ENCODE data around the gene REXO1.

REXO1 gene

GRCh38 chr19:1896508-1896907 is 48.2 kb upstream of the REXO1 start:
- CTCF ChIA-PET = interaction anchor here (0.6 kb wide), 1 partner anchor 419 kb away, joined by 8 read pairs; no protein-coding TSS in a partner anchor
- POLR2A ChIA-PET = interaction anchor here (0.6 to 1.2 kb wide), 2 partner anchors 9 to 398 kb away, joined by 3 to 6 read pairs; partner anchors contain the start of genes ADAT3 and SCAMP4
- TF ChIP-seq IKZF3 (tag by site-specific recombination; IDR thresholded peaks at IDR 0.05) (no peak), GLI2 (tag by site-specific recombination; IDR thresholded peaks at IDR 0.05; ENCODE audit: borderline replicate concordance, low read depth) (no peak)
- H3K4me1 ChIP-seq (ENCODE audit: control insufficient read depth, insufficient read depth, low read length) = no peaks in the 10 kb centered on the region; the same call in 1 of the 2 replicates
- H3K27ac ChIP-seq (ENCODE audit: extremely low read depth, low read depth, low read length) = no peak overlapping the region
- H3K4me3 ChIP-seq (ENCODE audit: low read depth, low read length) = no peak overlapping the region
- H3K9me3 ChIP-seq (ENCODE audit: control insufficient read depth, insufficient read depth, low read depth, low read length) = no peaks in the 10 kb centered on the region
- no peaks in the 10 kb centered on the region for H3K36me3 ChIP-seq (ENCODE audit: control insufficient read depth in 2 of 2, insufficient read depth in 1 of 2, low read length in 2 of 2)

GRCh38 chr19:1893791-1894190 is 45.5 kb upstream of the REXO1 start:
- H3K27ac ChIP-seq (ENCODE audit: extremely low read depth, low read depth, low read length) = no peak overlapping the region
- POLR2A ChIA-PET = no interaction called here
- CTCF ChIA-PET = no interaction called here

GRCh38 chr19:1889907-1890306 is 41.6 kb upstream of the REXO1 start:
- H3K36me3 ChIP-seq (ENCODE audit: control insufficient read depth in 2 of 2, insufficient read depth in 1 of 2, low read length in 2 of 2) = no peaks in the 10 kb centered on the region
- POLR2A ChIA-PET = no interaction called here
- H3K4me3 ChIP-seq (ENCODE audit: low read depth, low read length) = no peak overlapping the region
- no peaks in the 10 kb centered on the region; the same call in 1 of the 2 replicates for H3K4me1 ChIP-seq (ENCODE audit: control insufficient read depth, insufficient read depth, low read length)
- TF ChIP-seq, protein P1, sequence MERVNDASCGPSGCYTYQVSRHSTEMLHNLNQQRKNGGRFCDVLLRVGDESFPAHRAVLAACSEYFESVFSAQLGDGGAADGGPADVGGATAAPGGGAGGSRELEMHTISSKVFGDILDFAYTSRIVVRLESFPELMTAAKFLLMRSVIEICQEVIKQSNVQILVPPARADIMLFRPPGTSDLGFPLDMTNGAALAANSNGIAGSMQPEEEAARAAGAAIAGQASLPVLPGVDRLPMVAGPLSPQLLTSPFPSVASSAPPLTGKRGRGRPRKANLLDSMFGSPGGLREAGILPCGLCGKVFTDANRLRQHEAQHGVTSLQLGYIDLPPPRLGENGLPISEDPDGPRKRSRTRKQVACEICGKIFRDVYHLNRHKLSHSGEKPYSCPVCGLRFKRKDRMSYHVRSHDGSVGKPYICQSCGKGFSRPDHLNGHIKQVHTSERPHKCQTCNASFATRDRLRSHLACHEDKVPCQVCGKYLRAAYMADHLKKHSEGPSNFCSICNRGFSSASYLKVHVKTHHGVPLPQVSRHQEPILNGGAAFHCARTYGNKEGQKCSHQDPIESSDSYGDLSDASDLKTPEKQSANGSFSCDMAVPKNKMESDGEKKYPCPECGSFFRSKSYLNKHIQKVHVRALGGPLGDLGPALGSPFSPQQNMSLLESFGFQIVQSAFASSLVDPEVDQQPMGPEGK (tag by site-specific recombination; IDR thresholded peaks at IDR 0.05) = no peak
- TF ChIP-seq GLIS1 (tag by site-specific recombination; IDR thresholded peaks at IDR 0.05) (peak; percentile 37; the same call in 1 of the 2 replicates), GLIS2 (tag by site-specific recombination; IDR thresholded peaks at IDR 0.05) (peak; percentile 15; the same call in 1 of the 2 replicates), IKZF3 (tag by site-specific recombination; IDR thresholded peaks at IDR 0.05) (no peak), ZNF623 (tag by site-specific recombination; IDR thresholded peaks at IDR 0.05) (peak; percentile 93), ZNF335 (tag by site-specific recombination; conservative IDR thresholded peaks at IDR 0.05) (peak; percentile 39; the same call in 1 of the 2 replicates)
- TF ChIP-seq, protein P2, sequence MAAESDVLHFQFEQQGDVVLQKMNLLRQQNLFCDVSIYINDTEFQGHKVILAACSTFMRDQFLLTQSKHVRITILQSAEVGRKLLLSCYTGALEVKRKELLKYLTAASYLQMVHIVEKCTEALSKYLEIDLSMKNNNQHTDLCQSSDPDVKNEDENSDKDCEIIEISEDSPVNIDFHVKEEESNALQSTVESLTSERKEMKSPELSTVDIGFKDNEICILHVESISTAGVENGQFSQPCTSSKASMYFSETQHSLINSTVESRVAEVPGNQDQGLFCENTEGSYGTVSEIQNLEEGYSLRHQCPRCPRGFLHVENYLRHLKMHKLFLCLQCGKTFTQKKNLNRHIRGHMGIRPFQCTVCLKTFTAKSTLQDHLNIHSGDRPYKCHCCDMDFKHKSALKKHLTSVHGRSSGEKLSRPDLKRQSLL (tag by site-specific recombination; IDR thresholded peaks at IDR 0.05) = peak; percentile 34; the same call in 1 of the 2 replicates
- H3K9me3 ChIP-seq (ENCODE audit: control insufficient read depth, insufficient read depth, low read depth, low read length) = no peaks in the 10 kb centered on the region
- H3K27ac ChIP-seq (ENCODE audit: extremely low read depth, low read depth, low read length) = no peak overlapping the region
- CTCF ChIA-PET = interaction anchor here (0.6 kb wide), 1 partner anchor 262 kb away, joined by 4 read pairs; no protein-coding TSS in a partner anchor

More at GRCh38 chr19:1893791-1894190, 45.5 kb upstream of the REXO1 start:
- Histone ChIP-seq H3K36me3 (ENCODE audit: control insufficient read depth in 2 of 2, insufficient read depth in 1 of 2, low read length in 2 of 2) (no peaks in the 10 kb centered on the region), H3K4me3 (ENCODE audit: low read depth, low read length) (no peak overlapping the region), H3K4me1 (ENCODE audit: control insufficient read depth, insufficient read depth, low read length) (no peaks in the 10 kb centered on the region; the same call in 1 of the 2 replicates), H3K9me3 (ENCODE audit: control insufficient read depth, insufficient read depth, low read depth, low read length) (no peaks in the 10 kb centered on the region)
- no peak for TF ChIP-seq ZNF785 (tag by site-specific recombination; IDR thresholded peaks at IDR 0.05)
- TF ChIP-seq, protein P3, sequence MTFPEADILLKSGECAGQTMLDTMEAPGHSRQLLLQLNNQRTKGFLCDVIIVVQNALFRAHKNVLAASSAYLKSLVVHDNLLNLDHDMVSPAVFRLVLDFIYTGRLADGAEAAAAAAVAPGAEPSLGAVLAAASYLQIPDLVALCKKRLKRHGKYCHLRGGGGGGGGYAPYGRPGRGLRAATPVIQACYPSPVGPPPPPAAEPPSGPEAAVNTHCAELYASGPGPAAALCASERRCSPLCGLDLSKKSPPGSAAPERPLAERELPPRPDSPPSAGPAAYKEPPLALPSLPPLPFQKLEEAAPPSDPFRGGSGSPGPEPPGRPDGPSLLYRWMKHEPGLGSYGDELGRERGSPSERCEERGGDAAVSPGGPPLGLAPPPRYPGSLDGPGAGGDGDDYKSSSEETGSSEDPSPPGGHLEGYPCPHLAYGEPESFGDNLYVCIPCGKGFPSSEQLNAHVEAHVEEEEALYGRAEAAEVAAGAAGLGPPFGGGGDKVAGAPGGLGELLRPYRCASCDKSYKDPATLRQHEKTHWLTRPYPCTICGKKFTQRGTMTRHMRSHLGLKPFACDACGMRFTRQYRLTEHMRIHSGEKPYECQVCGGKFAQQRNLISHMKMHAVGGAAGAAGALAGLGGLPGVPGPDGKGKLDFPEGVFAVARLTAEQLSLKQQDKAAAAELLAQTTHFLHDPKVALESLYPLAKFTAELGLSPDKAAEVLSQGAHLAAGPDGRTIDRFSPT (tag by site-specific recombination; IDR thresholded peaks at IDR 0.05) = no peak
- TF ChIP-seq KLF17 (tag by site-specific recombination; IDR thresholded peaks at IDR 0.05) = no peak
- TF ChIP-seq ZNF501 (tag by site-specific recombination; IDR thresholded peaks at IDR 0.05) = no peak
- TF ChIP-seq ZNF324 (tag by site-specific recombination; IDR thresholded peaks at IDR 0.05) = no peak
- no peak for TF ChIP-seq ZNF548 (tag by site-specific recombination; IDR thresholded peaks at IDR 0.05)
- TF ChIP-seq, protein P4, sequence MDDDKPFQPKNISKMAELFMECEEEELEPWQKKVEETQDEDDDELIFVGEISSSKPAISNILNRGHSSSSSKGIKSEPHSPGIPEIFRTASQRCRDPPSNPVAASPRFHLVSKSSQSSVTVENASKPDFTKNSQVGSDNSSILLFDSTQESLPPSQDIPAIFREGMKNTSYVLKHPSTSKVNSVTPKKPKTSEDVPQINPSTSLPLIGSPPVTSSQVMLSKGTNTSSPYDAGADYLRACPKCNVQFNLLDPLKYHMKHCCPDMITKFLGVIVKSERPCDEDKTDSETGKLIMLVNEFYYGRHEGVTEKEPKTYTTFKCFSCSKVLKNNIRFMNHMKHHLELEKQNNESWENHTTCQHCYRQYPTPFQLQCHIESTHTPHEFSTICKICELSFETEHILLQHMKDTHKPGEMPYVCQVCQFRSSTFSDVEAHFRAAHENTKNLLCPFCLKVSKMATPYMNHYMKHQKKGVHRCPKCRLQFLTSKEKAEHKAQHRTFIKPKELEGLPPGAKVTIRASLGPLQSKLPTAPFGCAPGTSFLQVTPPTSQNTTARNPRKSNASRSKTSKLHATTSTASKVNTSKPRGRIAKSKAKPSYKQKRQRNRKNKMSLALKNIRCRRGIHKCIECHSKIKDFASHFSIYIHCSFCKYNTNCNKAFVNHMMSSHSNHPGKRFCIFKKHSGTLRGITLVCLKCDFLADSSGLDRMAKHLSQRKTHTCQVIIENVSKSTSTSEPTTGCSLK (tag by site-specific recombination; IDR thresholded peaks at IDR 0.05) = no peak
- TF ChIP-seq ZNF768 (tag by site-specific recombination; IDR thresholded peaks at IDR 0.05) = no peak

Measured in HEK293 (cell line).